Measurements from ENCODE around the gene NPR1.

GRCh38 chr1:153643816-153644215 is 34.7 kb upstream of the NPR1 start:
- TF ChIP-seq, protein P1, sequence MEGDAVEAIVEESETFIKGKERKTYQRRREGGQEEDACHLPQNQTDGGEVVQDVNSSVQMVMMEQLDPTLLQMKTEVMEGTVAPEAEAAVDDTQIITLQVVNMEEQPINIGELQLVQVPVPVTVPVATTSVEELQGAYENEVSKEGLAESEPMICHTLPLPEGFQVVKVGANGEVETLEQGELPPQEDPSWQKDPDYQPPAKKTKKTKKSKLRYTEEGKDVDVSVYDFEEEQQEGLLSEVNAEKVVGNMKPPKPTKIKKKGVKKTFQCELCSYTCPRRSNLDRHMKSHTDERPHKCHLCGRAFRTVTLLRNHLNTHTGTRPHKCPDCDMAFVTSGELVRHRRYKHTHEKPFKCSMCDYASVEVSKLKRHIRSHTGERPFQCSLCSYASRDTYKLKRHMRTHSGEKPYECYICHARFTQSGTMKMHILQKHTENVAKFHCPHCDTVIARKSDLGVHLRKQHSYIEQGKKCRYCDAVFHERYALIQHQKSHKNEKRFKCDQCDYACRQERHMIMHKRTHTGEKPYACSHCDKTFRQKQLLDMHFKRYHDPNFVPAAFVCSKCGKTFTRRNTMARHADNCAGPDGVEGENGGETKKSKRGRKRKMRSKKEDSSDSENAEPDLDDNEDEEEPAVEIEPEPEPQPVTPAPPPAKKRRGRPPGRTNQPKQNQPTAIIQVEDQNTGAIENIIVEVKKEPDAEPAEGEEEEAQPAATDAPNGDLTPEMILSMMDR (IDR thresholded peaks at IDR 0.05; ENCODE audit: extremely low read depth in 1 of 2, insufficient read depth in 1 of 2, low read depth in 1 of 2, low read length in 2 of 2) = no peak
- TF ChIP-seq EZH2 (IDR thresholded peaks at IDR 0.05; ENCODE audit: borderline replicate concordance, low read depth, low read length, severe bottlenecking) (no peak), POLR2A (IDR thresholded peaks at IDR 0.05; ENCODE audit: low read depth, low read length) (no peak), POLR2AphosphoS5 (IDR thresholded peaks at IDR 0.05; ENCODE audit: insufficient read depth, low read depth, low read length) (no peak), MAX (IDR thresholded peaks at IDR 0.05; ENCODE audit: insufficient read depth, insufficient read length) (no peak), MYC (IDR thresholded peaks at IDR 0.05; ENCODE audit: low read depth, low read length) (no peak)
